ENCODE results near the gene TCL1A. TPM values are rescaled to one million over a fixed set of nuclear protein-coding genes. Genes with fewer than 3 reads are reported as not detected.
"Not testable (repeated sequence)": the region's sequence is repeated elsewhere in the genome, so short reads cannot be mapped to it uniquely, and the experiment has no call there.

The TCL1A gene
- polyA plus RNA-seq, 1 donor: 1.8 TPM

GRCh38 chr14:95674613-95675012 lies 39.3 kb downstream of the TCL1A start:
- DNase-seq: no peak

- DNase-seq: no peak
Observed at GRCh38 chr14:95668235-95668772, 45.6 kb downstream of the TCL1A start.

GRCh38 chr14:95667249-95667693 lies 46.7 kb downstream of the TCL1A start:
- no peak for DNase-seq

- no peak for DNase-seq
Observed at GRCh38 chr14:95666450-95666849, 47.5 kb downstream of the TCL1A start.

- not testable (repeated sequence) for DNase-seq
Observed at GRCh38 chr14:95665530-95665929, 48.4 kb downstream of the TCL1A start.

- no peak for DNase-seq
Observed at GRCh38 chr14:95664546-95664945, 49.4 kb downstream of the TCL1A start.

- no peak for DNase-seq
Observed at GRCh38 chr14:95664066-95664465, 49.9 kb downstream of the TCL1A start.

- no peak for DNase-seq
Observed at GRCh38 chr14:95663226-95663797, 50.6 kb downstream of the TCL1A start.

GRCh38 chr14:95662376-95663186 lies 51.3 kb downstream of the TCL1A start:
- DNase-seq: no peak

- no peak for DNase-seq
Observed at GRCh38 chr14:95660651-95661515, 53.0 kb downstream of the TCL1A start.

- DNase-seq: no peak
Observed at GRCh38 chr14:95659990-95660385, 53.9 kb downstream of the TCL1A start.

Other genes with a start within 250 kb of the TCL1A start
- gene SYNE3, start 197.5 kb downstream of the TCL1A start, polyA plus RNA-seq (ENCODE audit: insufficient read length): 16.3 TPM
- 50.9 TPM for gene GLRX5, start 179.1 kb downstream of the TCL1A start, polyA plus RNA-seq (ENCODE audit: insufficient read length)
- not detected for gene TCL1B, start 27.7 kb downstream of the TCL1A start, polyA plus RNA-seq (ENCODE audit: insufficient read length)
- gene TUNAR, start 162.7 kb upstream of the TCL1A start, polyA plus RNA-seq (ENCODE audit: insufficient read length): not detected